Ishikawa (cell line): ENCODE measurements around the gene ATP2C2.

Experiments used
- CEBPB ChIP-seq: IDR thresholded peaks from 2 replicates; pipeline ENCODE4 v1.6.1; 2012
- EGR1 ChIP-seq: IDR thresholded peaks from 2 replicates; pipeline ENCODE4 v1.6.1; 2012
- FOXM1 ChIP-seq: IDR thresholded peaks from 2 replicates; pipeline ENCODE4 v1.6.1; 2012; ENCODE audit warnings: low read depth, borderline replicate concordance
- RAD21 ChIP-seq: IDR thresholded peaks from 2 replicates; pipeline ENCODE4 v1.6.1; 2012; ENCODE audit warnings: low read depth
- TF ChIP-seq, protein P1 (sequence below): IDR thresholded peaks from 2 replicates; pipeline ENCODE4 v1.6.1; 2012; ENCODE audit warnings: low read depth, mild to moderate bottlenecking

- TF ChIP-seq CEBPB, result no peak
- no peak for TF ChIP-seq FOXM1
- TF ChIP-seq EGR1, result no peak
- TF ChIP-seq RAD21, result no peak
- TF ChIP-seq, protein P1, sequence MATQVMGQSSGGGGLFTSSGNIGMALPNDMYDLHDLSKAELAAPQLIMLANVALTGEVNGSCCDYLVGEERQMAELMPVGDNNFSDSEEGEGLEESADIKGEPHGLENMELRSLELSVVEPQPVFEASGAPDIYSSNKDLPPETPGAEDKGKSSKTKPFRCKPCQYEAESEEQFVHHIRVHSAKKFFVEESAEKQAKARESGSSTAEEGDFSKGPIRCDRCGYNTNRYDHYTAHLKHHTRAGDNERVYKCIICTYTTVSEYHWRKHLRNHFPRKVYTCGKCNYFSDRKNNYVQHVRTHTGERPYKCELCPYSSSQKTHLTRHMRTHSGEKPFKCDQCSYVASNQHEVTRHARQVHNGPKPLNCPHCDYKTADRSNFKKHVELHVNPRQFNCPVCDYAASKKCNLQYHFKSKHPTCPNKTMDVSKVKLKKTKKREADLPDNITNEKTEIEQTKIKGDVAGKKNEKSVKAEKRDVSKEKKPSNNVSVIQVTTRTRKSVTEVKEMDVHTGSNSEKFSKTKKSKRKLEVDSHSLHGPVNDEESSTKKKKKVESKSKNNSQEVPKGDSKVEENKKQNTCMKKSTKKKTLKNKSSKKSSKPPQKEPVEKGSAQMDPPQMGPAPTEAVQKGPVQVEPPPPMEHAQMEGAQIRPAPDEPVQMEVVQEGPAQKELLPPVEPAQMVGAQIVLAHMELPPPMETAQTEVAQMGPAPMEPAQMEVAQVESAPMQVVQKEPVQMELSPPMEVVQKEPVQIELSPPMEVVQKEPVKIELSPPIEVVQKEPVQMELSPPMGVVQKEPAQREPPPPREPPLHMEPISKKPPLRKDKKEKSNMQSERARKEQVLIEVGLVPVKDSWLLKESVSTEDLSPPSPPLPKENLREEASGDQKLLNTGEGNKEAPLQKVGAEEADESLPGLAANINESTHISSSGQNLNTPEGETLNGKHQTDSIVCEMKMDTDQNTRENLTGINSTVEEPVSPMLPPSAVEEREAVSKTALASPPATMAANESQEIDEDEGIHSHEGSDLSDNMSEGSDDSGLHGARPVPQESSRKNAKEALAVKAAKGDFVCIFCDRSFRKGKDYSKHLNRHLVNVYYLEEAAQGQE, result no peak
Observed at GRCh38 chr16:84321932-84322331, 46.4 kb upstream of the ATP2C2 start.
